ENCODE data around the gene CRB1. TPM values are rescaled to one million over a fixed set of nuclear protein-coding genes. Genes with fewer than 3 reads are reported as not detected.

The CRB1 gene
- polyA plus RNA-seq, 3 donors, result not detected

DNA sequence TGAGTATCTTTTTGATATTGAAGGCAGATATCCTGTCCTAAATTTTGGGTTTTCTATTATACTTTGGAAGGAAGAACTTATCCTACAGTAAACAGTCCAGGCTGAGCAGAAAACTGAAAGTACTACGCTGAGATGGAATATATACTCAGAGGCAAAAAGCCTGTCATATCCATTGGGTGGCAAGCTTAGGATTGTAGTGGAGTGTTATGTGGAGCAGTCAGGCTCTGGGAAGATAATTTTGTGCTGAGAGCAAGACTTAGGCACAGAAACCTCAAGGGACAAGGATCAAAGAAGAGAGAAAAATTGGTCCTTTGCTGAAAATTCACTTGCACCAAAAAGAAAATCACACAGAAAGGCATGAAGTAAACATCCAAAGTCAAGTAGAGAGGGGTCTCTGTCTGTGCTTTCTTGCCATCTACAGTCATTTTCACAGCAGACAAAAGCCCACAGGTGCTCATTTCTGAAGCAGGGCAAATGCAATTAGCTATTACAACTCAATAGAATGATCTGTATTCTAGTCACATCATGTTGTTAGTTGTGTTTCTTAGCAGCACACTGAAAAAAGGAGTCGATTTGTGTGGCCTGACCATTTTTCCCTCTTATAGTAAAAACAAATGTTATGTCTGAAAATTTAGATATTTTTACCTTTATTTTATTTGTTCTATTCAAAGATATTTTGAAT lies 38.5 kb downstream of the CRB1 start:
- no peak for DNase-seq
- Histone ChIP-seq H2AFZ (ENCODE audit: insufficient read depth, low read depth, low read length, poor library complexity, severe bottlenecking) (no peak overlapping the region), H3K79me2 (ENCODE audit: insufficient read depth, low read length) (no peaks in the 10 kb centered on the region), H3K36me3 (replicated peaks in 1 of 2; ENCODE audit: control insufficient read depth in 1 of 2, insufficient read depth in 2 of 2, low read length in 2 of 2) (no peaks in the 10 kb centered on the region), H3K9me3 (replicated peaks in 1 of 2; ENCODE audit: control insufficient read depth in 1 of 2, insufficient read depth in 1 of 2, low read length in 2 of 2) (no peaks in the 10 kb centered on the region), H3K27me3 (ENCODE audit: control insufficient read depth in 2 of 2, insufficient read depth in 2 of 2, low read length in 2 of 2) (no peaks in the 10 kb centered on the region), H3K4me3 (replicated peaks in 1 of 3; ENCODE audit: low read depth in 2 of 3, low read length in 3 of 3) (no peak overlapping the region), H4K20me1 (ENCODE audit: insufficient read depth, low read length) (no peaks in the 10 kb centered on the region), H3K27ac (ENCODE audit: low read depth in 1 of 2, low read length in 2 of 2) (no peak overlapping the region), H3K9ac (ENCODE audit: insufficient read depth, low read length, poor library complexity, severe bottlenecking) (no peak overlapping the region), H3K4me2 (replicated peaks; ENCODE audit: extremely low read depth, low read length, poor library complexity, severe bottlenecking) (no peak overlapping the region), H3K4me1 (ENCODE audit: control insufficient read depth in 1 of 2, insufficient read depth in 2 of 2, low read length in 2 of 2) (no peaks in the 10 kb centered on the region)
- H3K36me3 Mint-ChIP-seq, result no peaks in the 10 kb centered on the region
- H3K4me1 Mint-ChIP-seq, result no peaks in the 10 kb centered on the region
- no peaks in the 10 kb centered on the region for H3K27me3 Mint-ChIP-seq (ENCODE audit: low read depth in 3 of 3)
- H3K4me3 Mint-ChIP-seq, result no peak overlapping the region
- intact Hi-C loops (cut with micrococcal nuclease), result no loop called here
- H3K27ac Mint-ChIP-seq, result no peak overlapping the region
- TF ChIP-seq, protein P1, sequence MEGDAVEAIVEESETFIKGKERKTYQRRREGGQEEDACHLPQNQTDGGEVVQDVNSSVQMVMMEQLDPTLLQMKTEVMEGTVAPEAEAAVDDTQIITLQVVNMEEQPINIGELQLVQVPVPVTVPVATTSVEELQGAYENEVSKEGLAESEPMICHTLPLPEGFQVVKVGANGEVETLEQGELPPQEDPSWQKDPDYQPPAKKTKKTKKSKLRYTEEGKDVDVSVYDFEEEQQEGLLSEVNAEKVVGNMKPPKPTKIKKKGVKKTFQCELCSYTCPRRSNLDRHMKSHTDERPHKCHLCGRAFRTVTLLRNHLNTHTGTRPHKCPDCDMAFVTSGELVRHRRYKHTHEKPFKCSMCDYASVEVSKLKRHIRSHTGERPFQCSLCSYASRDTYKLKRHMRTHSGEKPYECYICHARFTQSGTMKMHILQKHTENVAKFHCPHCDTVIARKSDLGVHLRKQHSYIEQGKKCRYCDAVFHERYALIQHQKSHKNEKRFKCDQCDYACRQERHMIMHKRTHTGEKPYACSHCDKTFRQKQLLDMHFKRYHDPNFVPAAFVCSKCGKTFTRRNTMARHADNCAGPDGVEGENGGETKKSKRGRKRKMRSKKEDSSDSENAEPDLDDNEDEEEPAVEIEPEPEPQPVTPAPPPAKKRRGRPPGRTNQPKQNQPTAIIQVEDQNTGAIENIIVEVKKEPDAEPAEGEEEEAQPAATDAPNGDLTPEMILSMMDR (IDR thresholded peaks at IDR 0.05), result no peak
- WGBS (ENCODE audit: insufficient coverage), result no CpG with 5 or more reads among the region's 2 CpGs
- H3K9me3 Mint-ChIP-seq, result peaks cover 0 to 3% (median 0%) of the 10 kb centered on the region in 7 donors

DNA sequence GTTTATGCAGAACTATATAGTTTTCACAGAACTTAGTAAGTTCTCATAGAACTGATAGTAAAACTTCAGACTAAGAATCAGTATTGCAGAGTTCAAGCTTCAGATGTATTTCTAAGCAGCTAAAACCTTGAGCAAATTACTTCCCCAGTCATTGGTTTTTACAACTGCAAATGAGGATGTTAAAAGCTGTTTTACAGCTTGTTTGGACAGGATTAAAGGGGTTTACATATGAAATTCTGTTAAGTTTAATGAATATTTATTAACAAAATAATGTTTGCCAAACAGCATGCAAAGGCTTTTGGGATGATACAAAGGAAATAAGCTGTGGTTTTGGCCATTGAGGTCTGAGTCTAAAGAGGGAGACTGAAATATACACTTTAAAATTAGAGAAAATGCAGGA lies 39.1 kb downstream of the CRB1 start:
- H3K4me3 Mint-ChIP-seq, result no peak overlapping the region
- Histone ChIP-seq H3K27ac (ENCODE audit: low read depth in 1 of 2, low read length in 2 of 2) (no peak overlapping the region), H3K4me2 (replicated peaks; ENCODE audit: extremely low read depth, low read length, poor library complexity, severe bottlenecking) (no peak overlapping the region), H3K36me3 (replicated peaks in 1 of 2; ENCODE audit: control insufficient read depth in 1 of 2, insufficient read depth in 2 of 2, low read length in 2 of 2) (no peaks in the 10 kb centered on the region), H3K79me2 (ENCODE audit: insufficient read depth, low read length) (no peaks in the 10 kb centered on the region), H3K4me1 (ENCODE audit: control insufficient read depth in 1 of 2, insufficient read depth in 2 of 2, low read length in 2 of 2) (no peaks in the 10 kb centered on the region), H3K9me3 (replicated peaks in 1 of 2; ENCODE audit: control insufficient read depth in 1 of 2, insufficient read depth in 1 of 2, low read length in 2 of 2) (no peaks in the 10 kb centered on the region), H3K27me3 (ENCODE audit: control insufficient read depth in 2 of 2, insufficient read depth in 2 of 2, low read length in 2 of 2) (no peaks in the 10 kb centered on the region), H2AFZ (ENCODE audit: insufficient read depth, low read depth, low read length, poor library complexity, severe bottlenecking) (no peak overlapping the region), H3K4me3 (replicated peaks in 1 of 3; ENCODE audit: low read depth in 2 of 3, low read length in 3 of 3) (no peak overlapping the region), H3K9ac (ENCODE audit: insufficient read depth, low read length, poor library complexity, severe bottlenecking) (no peak overlapping the region), H4K20me1 (ENCODE audit: insufficient read depth, low read length) (no peaks in the 10 kb centered on the region)
- peaks cover 0 to 3% (median 0%) of the 10 kb centered on the region in 7 donors for H3K9me3 Mint-ChIP-seq
- no peaks in the 10 kb centered on the region for H3K36me3 Mint-ChIP-seq
- H3K27ac Mint-ChIP-seq, result no peak overlapping the region
- intact Hi-C loops (cut with micrococcal nuclease), result no loop called here
- no peaks in the 10 kb centered on the region for H3K27me3 Mint-ChIP-seq (ENCODE audit: low read depth in 3 of 3)
- H3K4me1 Mint-ChIP-seq, result no peaks in the 10 kb centered on the region
- DNase-seq, result no peak
- TF ChIP-seq, protein P1 (IDR thresholded peaks at IDR 0.05), result no peak

All from CD14-positive monocyte (primary cell).